ENCODE measurements around the gene ARL6IP1.
"Not testable (repeated sequence)": the region's sequence is repeated elsewhere in the genome, so short reads cannot be mapped to it uniquely, and the experiment has no call there.

Gene ARL6IP1

DNA sequence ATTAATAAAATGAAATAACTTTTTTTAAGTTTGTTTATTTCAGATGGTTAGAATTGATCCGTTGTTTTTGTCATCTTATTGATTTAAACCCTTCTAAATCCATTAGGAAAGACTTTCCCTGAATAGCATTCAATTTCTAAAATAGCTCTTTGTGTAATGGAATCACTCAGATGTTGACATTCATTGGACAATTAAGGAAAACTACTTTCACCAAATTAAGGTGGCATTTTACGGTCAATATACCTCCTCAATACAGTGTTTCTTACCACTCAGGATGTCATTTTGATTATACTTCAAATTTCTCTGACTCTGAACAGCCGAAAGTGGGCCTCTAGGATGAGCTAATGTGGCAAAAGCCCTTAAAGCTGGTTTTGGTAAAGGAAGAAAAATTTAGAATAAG lies 1.8 kb downstream of the ARL6IP1 start:
- no peak for DNase-seq (ENCODE audit: low read depth in 2 of 2)

GRCh38 chr16:18797746-18798145 lies 3.6 kb downstream of the ARL6IP1 start:
- no peak for DNase-seq (ENCODE audit: low read depth in 2 of 2)

- DNase-seq (ENCODE audit: low read depth in 2 of 2): no peak
These were observed 5.0 kb downstream of the ARL6IP1 start for GRCh38 chr16:18796377-18796776.

GRCh38 chr16:18792836-18793433 lies 8.4 kb downstream of the ARL6IP1 start:
- DNase-seq (ENCODE audit: low read depth in 2 of 2): no peak

- peak; percentile 76 to 87 for DNase-seq (ENCODE audit: low read depth in 2 of 2)
These were observed 11.3 kb downstream of the ARL6IP1 start, which contains the start of gene RPS15A for GRCh38 chr16:18789850-18790706. Gene RPS15A, minus strand, starts transcription at chr16:18790334. Its CDS starts 1,221 bp downstream, at chr16:18789113.

DNA sequence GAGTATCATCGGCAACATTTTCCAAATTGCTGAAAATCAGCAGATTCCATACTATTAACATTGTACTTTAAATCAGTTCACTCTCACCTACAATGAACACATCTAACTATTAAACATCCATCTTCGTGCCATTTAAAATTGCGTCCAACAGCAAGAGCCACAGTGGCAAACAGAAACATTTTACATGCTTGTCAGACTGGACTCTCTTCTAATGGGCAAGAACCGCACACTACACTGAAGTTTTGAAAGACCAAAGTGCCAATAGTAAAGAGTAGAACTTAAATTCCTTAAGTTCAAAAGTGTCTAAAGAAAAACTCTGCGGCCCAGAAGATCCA lies 11.9 kb downstream of the ARL6IP1 start:
- no peak for DNase-seq (ENCODE audit: low read depth in 2 of 2)

DNA sequence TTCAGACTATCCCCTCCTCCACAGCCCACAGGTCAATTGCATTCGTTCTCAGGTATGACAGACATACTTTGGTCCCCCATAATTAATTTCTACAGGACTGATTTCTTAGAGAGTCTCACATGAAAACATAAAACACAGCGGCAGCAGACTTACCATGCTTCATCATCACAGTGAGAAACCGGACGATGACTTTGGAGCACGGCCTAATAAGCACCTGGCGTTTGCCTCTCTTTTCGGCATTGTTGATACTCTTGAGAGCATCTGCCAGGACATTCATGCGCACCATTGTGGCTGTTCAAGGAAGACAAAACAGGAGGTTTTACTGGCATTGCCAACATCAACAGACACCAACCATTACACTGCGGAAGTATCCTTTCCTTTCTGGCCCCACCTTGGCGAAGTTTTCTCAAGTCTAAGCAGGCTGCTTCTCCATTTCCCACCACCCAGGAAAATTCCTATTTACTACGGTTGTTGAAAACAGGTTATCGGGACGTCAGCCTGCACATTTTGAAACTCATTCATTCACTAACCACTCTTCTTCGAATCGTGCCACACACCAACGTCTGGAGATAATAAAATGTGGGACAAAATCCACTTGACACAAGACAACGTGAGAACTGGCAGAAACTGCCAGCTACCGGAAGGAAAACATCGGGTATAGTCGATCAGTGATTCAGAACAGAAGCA lies 12.4 kb downstream of the ARL6IP1 start:
- no peak for DNase-seq (ENCODE audit: low read depth in 2 of 2)

- no peak for DNase-seq (ENCODE audit: low read depth in 2 of 2)
These were observed 16.3 kb downstream of the ARL6IP1 start for GRCh38 chr16:18784917-18785623.

DNA sequence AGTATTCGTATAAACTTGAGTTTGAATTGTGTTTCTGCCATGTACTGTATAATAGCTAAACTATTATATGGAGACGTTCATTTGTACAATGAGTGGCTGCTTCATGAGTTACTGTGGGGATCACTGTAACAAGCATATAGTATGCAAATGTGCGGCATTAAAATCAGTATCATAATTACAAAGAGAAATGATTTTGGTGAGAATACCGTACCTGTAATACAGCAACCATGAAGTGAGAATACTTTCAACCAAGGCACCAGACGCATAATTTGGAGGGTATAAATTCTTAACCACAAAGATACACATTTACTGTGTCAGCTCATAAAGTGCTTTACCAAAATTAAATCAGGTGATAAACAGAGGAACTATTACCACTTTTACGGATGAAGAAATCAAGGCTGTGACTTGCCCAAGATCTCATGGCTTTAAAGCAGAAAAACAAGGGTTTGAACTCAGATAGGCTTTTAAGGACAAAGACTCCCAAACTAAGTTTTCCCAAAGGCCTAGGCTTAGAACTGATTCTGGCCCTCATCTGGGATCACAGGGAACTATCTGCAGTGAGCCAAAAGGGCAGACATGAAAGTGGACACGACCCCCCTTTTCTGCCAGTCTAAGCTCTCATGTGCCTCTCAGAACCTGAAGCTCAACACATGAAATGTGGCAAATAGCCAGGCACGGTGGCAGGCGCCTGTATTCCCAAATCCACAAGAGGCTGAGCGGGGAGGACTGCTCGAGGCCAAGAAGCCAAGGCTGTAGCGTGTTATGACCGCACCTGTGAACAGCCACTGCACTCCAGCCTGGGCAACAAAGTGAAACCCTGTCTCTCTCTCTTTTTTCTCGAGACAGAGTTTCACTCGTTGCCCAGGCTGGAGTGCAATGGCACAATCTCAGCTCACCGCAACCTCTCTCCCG lies 17.7 kb downstream of the ARL6IP1 start:
- no peak for DNase-seq (ENCODE audit: low read depth in 2 of 2)

DNA sequence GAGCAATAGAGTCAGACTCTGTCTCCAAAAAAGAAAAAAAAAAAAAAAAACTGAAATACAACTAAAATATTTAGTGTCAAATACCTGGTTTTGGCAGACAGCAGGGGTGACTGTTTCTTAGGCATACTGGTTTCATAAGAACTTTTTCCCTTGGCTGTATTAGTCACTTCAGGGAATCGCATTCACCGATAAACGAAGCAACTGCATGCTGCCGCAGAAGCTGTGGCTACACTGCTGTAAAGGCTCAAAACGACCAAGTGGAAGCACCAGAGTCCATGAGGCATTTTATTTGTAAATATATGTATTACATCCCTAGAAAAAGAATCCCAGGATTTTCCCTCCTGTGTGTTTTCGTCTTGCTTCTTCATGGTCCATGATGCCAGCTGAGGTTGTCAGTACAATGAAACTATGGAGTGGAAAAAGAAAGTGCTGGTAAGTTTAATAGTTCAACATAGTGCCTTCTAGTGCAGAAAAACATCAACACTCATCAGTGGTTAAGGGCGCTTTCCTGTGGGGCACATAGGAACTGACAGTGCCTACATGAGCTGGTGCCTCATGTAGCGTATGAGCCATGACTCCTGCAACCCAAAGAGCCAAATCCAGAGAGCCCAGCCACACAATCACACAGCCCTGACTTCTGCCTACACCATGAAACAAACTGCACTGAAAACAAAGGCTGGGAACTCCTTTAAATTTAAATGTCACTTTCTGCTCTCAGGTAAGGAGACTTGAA lies 18.5 kb downstream of the ARL6IP1 start:
- DNase-seq (ENCODE audit: low read depth in 2 of 2): no peak

DNA sequence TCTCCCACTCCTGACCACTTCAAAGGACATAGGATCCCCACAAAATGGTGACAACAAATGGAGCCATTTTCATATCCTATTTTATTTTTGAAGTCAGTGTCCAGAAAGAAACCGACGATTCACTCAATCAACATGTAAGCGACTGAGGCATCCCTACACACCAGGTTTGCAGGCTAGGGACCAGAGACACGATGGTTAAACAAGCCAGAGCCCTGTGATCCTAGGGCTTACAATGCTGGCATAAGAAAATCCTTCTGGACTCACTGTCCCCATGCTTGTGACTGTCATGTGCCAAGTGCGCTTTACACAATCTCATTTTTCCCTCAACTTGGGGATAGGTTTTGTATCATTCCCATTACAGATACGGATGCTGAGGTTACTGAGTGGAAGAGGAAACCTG lies 20.1 kb downstream of the ARL6IP1 start:
- not testable (repeated sequence) for DNase-seq (ENCODE audit: low read depth in 2 of 2)

DNA sequence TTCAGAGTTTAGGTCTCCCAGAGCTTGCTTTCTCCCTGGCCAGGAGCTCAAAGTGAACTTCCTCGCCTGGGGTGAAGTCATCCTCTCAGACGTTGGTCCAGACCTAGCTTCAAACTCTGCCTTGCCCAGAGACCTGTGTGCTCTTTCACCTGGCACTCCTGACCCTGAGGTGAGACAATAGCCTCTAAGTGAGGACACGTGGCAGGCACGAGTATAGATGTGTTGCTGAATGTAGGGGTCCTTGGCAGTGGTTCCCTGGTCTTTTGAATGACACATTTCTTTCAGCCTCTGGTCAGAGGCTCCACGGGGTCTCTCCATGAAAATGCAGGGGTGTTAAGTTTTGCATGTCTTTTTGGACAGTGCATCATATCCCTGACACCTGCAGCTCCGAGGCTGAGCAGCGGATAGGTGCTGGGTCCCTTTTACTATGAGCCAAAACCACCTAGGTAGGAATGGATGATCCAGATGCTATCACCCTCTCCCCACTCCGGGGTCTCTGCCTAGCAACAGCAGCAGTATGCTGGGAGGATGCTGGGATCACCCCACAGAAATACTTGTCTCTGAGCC lies 20.8 kb downstream of the ARL6IP1 start:
- not testable (repeated sequence) for DNase-seq (ENCODE audit: low read depth in 2 of 2)

- DNase-seq (ENCODE audit: low read depth in 2 of 2): not testable (repeated sequence)
These were observed 23.7 kb downstream of the ARL6IP1 start for GRCh38 chr16:18777664-18778063.

DNA sequence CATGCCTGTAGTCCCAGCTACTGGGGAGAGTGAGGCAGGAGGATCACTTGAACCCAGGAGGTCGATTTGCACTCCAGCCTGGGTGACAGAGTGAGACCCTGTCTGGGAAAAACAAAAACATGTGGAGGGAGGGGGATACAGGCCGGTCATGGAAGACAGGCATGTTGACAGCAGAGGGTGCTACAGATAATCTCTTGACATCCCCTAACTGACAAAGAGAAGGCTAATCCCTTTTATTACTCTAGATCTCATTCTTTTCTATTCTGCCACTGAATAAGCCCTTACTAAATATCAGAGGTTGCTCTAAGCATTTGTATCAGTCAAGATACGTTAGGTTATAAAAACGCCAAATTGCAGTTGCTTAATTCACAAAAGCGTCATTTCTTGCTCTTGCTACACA lies 25.0 kb downstream of the ARL6IP1 start:
- not testable (repeated sequence) for DNase-seq (ENCODE audit: low read depth in 2 of 2)

DNA sequence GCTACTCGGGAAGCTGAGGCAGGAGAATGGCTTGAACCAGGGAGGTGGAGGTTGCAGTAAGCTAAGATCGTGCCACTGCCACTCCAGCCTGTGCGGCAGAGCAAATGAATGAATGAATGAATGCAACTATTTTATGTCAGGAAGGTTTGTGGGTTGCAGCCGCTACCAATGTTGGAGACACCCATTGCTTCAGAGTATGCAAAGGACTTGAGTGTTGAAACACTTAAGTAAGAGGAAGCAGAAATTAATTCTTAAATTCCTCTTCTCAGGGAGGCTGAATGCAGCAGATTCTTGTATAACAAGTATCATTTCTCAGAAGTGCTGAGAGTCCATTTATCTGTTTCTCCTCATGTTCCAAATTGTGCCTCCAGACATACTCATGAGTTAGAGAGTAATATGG lies 26.7 kb downstream of the ARL6IP1 start:
- DNase-seq (ENCODE audit: low read depth in 2 of 2): not testable (repeated sequence)

- not testable (repeated sequence) for DNase-seq (ENCODE audit: low read depth in 2 of 2)
These were observed 29.2 kb downstream of the ARL6IP1 start for GRCh38 chr16:18772171-18772570.

DNA sequence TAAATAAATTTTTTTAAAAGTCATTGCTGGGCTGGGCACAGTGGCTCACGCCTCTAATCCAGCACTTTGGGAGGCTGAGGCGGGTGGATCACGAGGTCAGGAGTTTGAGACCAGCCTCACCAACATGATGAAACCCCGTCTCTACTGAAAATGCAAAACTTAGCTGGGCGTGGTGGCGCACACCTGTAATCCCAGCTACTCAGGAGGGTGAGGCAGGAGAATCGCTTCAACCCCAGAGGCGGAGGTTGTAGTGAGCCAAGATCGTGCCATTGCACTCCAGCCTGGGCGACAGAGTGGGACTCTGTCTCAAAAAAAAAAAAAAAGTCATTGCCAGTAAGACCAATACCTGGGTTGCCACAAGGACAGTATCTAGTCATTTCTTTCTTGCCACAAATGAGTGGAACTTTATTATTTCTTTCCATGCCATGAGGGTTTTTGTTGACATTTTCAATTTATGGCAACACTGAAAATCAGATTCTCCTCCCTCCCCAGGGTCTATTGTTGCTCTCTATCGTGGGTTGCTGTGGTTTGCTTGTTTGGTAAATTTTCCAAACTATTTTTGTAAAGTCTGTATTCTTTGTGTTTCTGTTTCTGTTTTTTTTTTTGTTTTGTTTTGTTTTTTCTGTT lies 30.9 kb downstream of the ARL6IP1 start:
- not testable (repeated sequence) for DNase-seq (ENCODE audit: low read depth in 2 of 2)

DNA sequence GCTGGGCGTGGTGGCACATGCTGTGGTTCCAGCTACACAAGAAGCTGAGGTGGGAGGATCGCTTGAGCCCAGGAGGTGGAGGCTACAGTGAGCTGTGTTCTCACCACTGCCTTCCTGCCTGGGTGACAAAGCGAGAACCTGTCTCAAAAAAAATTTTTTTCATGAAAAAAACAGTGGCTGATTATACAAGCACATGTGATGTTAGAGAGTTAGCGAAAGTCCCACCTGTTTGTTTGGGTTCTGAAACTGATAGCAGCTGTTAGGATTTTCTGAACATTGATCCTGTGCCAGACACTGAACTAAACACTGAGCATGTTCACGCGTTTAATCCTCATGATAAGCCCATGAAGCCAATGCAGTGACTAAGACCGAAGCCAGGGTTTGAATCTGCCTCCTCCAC lies 34.1 kb downstream of the ARL6IP1 start:
- DNase-seq (ENCODE audit: low read depth in 2 of 2): not testable (repeated sequence)

DNA sequence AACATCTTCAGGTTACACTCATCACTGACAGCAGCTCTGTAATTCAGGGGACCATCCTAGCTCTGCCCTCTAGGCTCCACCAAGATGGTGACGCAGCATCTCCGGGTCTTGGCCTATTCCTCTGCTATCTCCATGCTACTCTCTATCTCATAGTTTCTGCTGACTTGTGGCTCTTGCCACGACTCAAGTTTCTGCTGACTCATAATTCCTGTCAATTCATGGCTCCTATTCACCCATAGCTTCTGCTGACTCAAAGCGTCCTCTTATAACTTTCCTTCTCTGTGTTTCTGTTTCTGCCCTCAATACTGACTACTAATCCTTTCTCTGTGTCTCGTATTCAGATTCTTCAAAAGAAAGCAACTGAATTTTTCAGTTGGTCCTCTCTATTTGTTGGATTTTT lies 38.6 kb downstream of the ARL6IP1 start:
- DNase-seq (ENCODE audit: low read depth in 2 of 2): not testable (repeated sequence)

All from stimulated activated CD4-positive, alpha-beta T cell treated with anti-CD3 and anti-CD28 coated beads, Interleukin-1b, Interleukin-23, amount 100 ng/mL, for 4 hours (primary cell).